Epithelial cell of esophagus (primary cell): ENCODE results near the gene GABBR2.

ENCODE experiments used
- DNase-seq: peaks from one replicate; pipeline ENCODE4 v3.0.0; 2010; ENCODE audit warnings: low read depth
- H3K4me3 ChIP-seq: 2 replicates; pipeline ENCODE4 v1.5.1; 2011; ENCODE audit warnings: mild to moderate bottlenecking, low read length, control low read depth
- TF ChIP-seq, protein P1 (sequence below): IDR thresholded peaks from 2 replicates; pipeline ENCODE4 v1.5.1; 2011; ENCODE audit warnings: low read depth, mild to moderate bottlenecking, low read length, control low read depth, inconsistent platforms; ENCODE audit not compliant: insufficient read depth; ENCODE audit errors: missing control alignments

Gene GABBR2

DNA sequence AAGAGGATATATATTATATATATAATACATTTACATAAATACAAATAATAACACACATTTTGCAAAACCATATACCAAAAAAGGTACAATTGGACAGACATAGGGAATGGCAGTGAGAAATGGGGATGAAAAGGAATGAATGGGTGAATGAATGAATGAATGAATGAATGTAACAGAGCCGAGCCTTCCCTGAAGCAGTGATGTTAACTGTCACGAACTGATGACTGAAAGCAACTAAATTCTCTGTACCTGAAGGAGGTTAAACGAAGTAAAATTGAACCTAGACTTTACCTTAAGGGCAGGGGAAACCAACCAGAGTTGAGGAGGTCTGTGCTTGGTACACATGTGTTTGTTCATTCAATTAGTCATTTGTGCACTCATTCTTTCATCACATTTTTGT is 283.7 kb downstream of the GABBR2 start:
- DNase-seq: no peak
- no peak overlapping the region for H3K4me3 ChIP-seq
- TF ChIP-seq, protein P1, sequence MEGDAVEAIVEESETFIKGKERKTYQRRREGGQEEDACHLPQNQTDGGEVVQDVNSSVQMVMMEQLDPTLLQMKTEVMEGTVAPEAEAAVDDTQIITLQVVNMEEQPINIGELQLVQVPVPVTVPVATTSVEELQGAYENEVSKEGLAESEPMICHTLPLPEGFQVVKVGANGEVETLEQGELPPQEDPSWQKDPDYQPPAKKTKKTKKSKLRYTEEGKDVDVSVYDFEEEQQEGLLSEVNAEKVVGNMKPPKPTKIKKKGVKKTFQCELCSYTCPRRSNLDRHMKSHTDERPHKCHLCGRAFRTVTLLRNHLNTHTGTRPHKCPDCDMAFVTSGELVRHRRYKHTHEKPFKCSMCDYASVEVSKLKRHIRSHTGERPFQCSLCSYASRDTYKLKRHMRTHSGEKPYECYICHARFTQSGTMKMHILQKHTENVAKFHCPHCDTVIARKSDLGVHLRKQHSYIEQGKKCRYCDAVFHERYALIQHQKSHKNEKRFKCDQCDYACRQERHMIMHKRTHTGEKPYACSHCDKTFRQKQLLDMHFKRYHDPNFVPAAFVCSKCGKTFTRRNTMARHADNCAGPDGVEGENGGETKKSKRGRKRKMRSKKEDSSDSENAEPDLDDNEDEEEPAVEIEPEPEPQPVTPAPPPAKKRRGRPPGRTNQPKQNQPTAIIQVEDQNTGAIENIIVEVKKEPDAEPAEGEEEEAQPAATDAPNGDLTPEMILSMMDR: no peak

DNA sequence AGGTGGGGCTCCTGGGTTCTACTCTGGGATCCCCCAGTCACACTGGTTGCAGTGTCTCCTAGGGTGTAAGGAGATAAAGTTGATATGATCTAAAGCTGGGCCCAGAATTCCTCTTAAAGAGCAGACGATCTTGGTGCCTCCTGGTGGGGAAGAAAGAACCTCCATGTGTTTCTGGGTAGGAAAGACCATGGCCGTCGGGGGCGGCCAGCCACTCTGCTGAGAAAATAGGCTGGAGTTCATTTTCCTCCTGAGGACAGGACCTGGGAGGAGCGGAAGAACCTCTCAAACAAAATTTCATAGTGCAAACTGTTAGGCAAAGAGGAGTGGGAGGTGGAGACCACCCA is 289.5 kb downstream of the GABBR2 start:
- no peak for DNase-seq
- H3K4me3 ChIP-seq: no peak overlapping the region
- TF ChIP-seq, protein P1: no peak

DNA sequence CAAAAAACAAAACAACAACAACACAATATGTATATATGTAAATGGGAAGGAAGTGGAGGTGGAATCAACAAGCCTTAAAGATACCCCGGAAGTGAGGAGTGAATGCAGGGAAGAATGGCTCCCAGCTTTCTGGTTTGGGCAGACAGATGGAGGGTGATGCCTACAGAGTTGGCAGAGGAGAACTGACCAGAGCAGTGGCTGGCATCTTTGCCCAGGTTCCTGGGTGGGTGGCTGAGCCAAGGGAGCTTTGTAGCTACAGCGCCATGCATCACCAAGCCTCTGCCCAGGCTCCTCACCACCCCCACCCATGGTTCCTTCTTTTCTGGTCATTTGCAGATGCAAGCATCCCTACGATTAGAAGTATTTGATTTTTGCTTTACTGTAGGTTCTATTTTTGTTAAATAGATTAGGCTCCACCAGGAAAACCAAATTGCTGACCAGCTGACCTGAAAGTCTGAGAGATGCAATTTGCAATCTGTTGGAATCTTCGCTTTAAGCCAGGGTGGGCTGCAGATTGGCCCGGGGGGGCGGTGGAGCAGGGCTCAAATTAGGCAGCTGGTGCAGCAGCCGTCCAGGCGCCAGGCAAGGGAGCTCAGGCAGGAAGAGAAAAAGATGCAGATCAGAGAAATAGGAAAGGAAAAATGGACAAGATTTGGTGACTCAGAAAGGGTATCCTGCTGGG is 290.0 kb downstream of the GABBR2 start:
- H3K4me3 ChIP-seq: no peak overlapping the region
- DNase-seq: no peak
- TF ChIP-seq, protein P1: no peak

DNA sequence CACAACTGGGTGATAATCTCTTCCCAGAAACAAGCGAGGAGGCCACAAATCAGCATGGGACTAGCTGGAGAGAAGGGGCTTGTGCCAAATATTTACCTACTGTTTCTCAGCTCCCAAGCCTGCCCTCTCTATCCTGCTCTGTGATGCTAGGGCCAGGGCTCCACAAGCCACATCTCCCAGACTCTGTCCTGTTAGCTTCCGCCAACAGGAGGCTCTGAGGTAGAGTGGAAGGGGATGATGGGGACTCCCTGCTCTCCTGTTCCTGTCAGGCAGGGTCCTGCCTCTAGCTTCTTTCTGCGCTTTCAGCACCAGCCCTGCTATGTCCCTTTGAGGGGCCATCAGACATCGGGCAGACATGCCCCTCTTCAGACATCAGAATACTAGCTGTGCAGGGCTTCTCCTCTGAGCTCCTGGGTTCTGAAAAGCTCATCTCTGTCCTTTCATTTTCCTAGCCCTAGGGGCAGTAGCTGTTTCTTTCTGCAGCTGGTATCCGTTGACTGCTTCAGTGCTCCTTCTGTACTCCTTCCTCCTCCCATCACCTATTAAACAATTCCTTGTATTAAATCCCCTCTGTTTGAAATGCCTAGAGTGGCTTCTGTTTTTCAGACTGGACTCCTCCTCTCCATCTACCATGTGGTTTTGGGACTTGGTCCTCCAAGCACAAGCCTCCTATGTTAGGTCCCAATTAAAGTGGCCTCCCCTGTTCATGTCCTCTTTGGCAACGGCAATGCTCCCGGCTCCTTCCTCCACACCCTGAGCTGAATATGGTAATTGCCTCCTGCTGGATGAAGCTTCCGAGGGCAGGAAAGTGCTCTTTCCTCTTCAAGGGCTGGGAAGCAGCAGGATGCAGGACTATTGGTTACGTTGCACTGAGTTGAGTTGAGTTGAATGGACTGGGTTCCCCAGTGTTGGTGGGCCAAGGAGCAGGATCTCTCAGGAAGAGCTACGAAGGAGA is 292.2 kb downstream of the GABBR2 start:
- TF ChIP-seq, protein P1: no peak
- no peak overlapping the region for H3K4me3 ChIP-seq
- no peak for DNase-seq

DNA sequence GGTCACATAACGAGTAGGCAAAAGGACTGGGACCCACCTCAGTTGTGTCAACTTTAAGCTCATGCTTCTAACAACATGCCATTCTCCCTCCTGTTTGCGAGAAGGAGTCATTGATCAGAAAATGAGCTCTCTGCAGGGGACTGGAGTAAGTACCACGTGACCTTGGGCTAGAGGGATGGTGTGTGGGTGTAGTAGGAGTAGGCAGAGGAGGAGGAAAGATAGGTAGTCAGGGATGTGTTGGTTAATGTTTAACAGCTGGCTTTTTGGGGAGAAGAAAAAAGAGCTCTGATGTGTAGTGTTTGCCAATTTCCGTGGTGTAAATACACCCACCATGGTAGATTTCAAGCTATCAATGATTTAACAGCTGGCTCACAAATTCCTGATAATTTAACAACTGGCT is 293.0 kb downstream of the GABBR2 start:
- TF ChIP-seq, protein P1: no peak
- no peak overlapping the region for H3K4me3 ChIP-seq
- DNase-seq: no peak

DNA sequence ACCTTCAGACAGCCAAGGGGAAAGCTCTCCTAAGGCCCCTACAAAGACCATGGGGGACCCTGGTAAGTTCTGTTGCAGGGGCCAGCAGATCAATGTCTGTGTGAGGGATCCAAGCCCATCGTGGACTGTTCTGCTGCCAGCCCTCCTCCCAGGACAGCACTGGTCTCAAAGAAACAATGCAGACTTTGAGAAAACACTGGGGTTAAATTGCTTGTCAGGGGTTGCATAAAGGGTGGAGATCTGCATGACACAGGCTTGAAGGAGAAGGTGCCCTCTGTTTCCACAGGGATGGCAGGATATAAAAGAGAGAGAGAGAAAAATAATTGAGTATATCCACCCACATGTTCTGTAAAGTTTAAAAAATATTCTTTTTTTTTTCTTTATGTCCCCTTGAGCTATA is 295.7 kb downstream of the GABBR2 start:
- TF ChIP-seq, protein P1: no peak
- H3K4me3 ChIP-seq: no peak overlapping the region
- DNase-seq: no peak
